GM06990 (cell line): ENCODE results near the gene SMYD4.

Experiments used
- DNase-seq: peaks from one replicate; pipeline ENCODE4 v3.0.0-alpha.2; 2011; ENCODE audit not compliant: insufficient read length; ENCODE audit errors: extremely low read depth
- H3K27me3 ChIP-seq: replicated peaks from 2 replicates; pipeline ENCODE4 v1.6.0; 2011; ENCODE audit warnings: low read length; ENCODE audit not compliant: control insufficient read depth, insufficient read depth
- H3K36me3 ChIP-seq: 2 replicates; pipeline ENCODE4 v1.5.1; 2011; ENCODE audit warnings: low read length; ENCODE audit not compliant: control insufficient read depth, insufficient read depth
- H3K4me3 ChIP-seq: replicated peaks from 2 replicates; pipeline ENCODE4 v1.5.1; 2011; ENCODE audit warnings: low read depth, mild to moderate bottlenecking, control low read depth, low read length
- TF ChIP-seq, protein P1 (sequence below): IDR thresholded peaks from 2 replicates; pipeline ENCODE4 v1.5.1; 2011; ENCODE audit warnings: low read length, control low read depth, mild to moderate bottlenecking, inconsistent platforms; ENCODE audit not compliant: insufficient read depth, poor library complexity, severe bottlenecking

The SMYD4 gene

GRCh38 chr17:1729966-1730325, 99.8 kb downstream of the SMYD4 start:
- Histone ChIP-seq H3K36me3 (peaks cover 15% of the 10 kb centered on the region), H3K4me3 (no peak overlapping the region), H3K27me3 (no peaks in the 10 kb centered on the region)
- TF ChIP-seq, protein P1, sequence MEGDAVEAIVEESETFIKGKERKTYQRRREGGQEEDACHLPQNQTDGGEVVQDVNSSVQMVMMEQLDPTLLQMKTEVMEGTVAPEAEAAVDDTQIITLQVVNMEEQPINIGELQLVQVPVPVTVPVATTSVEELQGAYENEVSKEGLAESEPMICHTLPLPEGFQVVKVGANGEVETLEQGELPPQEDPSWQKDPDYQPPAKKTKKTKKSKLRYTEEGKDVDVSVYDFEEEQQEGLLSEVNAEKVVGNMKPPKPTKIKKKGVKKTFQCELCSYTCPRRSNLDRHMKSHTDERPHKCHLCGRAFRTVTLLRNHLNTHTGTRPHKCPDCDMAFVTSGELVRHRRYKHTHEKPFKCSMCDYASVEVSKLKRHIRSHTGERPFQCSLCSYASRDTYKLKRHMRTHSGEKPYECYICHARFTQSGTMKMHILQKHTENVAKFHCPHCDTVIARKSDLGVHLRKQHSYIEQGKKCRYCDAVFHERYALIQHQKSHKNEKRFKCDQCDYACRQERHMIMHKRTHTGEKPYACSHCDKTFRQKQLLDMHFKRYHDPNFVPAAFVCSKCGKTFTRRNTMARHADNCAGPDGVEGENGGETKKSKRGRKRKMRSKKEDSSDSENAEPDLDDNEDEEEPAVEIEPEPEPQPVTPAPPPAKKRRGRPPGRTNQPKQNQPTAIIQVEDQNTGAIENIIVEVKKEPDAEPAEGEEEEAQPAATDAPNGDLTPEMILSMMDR, result no peak
- DNase-seq, result no peak
